Panc1 (cell line): ENCODE results near the gene TMEM52. TPM values are rescaled to one million over a fixed set of nuclear protein-coding genes. Genes with fewer than 3 reads are reported as not detected.

Source experiments
- ATAC-seq: fragments of 200-7000 bp; cut with Tn5 transposase; 2 replicates; pipeline ENCODE4 v1.9.1; 2020; ENCODE audit warnings: mild to moderate bottlenecking, moderate library complexity
- BruUV-seq: library from RNA; stranded (reverse); fragments of 400-500 nt; replicated peaks from 2 replicates; lab custom pipeline; 2021; lab: Mats Ljungman, UMichigan
- CTCF ChIA-PET: fragments of 300-600 bp; sonication (Branson Sonifier 250); formaldehyde crosslinking; loops from one replicate; lab custom pipeline; 2022; ENCODE audit warnings: antibody characterized with exemption; lab: Charles Lee
- POLR2A ChIA-PET: fragments of 300-600 bp; sonication (Branson Sonifier 250); formaldehyde crosslinking; loops from one replicate; lab custom pipeline; 2022; ENCODE audit warnings: antibody characterized with exemption; lab: Charles Lee
- DNase-seq: peaks from one replicate; pipeline ENCODE4 v3.0.0-alpha.2; 2010; ENCODE audit warnings: low read depth, low spot score
- H3K27ac ChIP-seq: 2 replicates; pipeline ENCODE4 v1.5.1; 2011; ENCODE audit warnings: mild to moderate bottlenecking, low read length, inconsistent platforms
- H3K27me3 ChIP-seq: fragments of 200-500 bp; sonication (Bioruptor generic); 2 replicates; pipeline ENCODE4 v1.6.0; 2014; ENCODE audit warnings: low read length, inconsistent platforms; ENCODE audit not compliant: control insufficient read depth, insufficient read depth
- H3K36me3 ChIP-seq: fragments of 200-500 bp; sonication (Bioruptor generic); 2 replicates; pipeline ENCODE4 v1.5.1; 2014; ENCODE audit warnings: inconsistent platforms, mild to moderate bottlenecking, low read length, moderate library complexity; ENCODE audit not compliant: control insufficient read depth, insufficient read depth
- H3K4me1 ChIP-seq: 2 replicates; pipeline ENCODE4 v1.5.1; 2011; ENCODE audit warnings: inconsistent platforms, mild to moderate bottlenecking, low read length, moderate library complexity; ENCODE audit not compliant: control insufficient read depth, insufficient read depth
- H3K4me3 ChIP-seq, 2 experiments: 2 replicates each; pipeline ENCODE4 v1.5.1; 2011 to 2012; ENCODE audit warnings: low read depth in 2 of 2, low read length in 2 of 2, mild to moderate bottlenecking in 2 of 2, inconsistent platforms in 1 of 2, moderate library complexity in 1 of 2
- H3K9me3 ChIP-seq: fragments of 200-500 bp; sonication (Bioruptor generic); 2 replicates; pipeline ENCODE4 v1.5.1; 2014; ENCODE audit warnings: low read depth, mild to moderate bottlenecking, inconsistent platforms, low read length, moderate library complexity; ENCODE audit not compliant: control insufficient read depth, insufficient read depth
- POLR2AphosphoS5 ChIP-seq: IDR thresholded peaks from 2 replicates; pipeline ENCODE4 v1.6.1; 2012; ENCODE audit warnings: mild to moderate bottlenecking, low read depth, low read length, moderate library complexity
- SIN3A ChIP-seq: IDR thresholded peaks from 2 replicates; pipeline ENCODE4 v1.6.1; 2012; ENCODE audit warnings: low read depth, mild to moderate bottlenecking, low read length, moderate library complexity, borderline replicate concordance; ENCODE audit not compliant: insufficient read depth
- TCF7L2 ChIP-seq: IDR thresholded peaks from 2 replicates; pipeline ENCODE4 v1.6.1; 2011; ENCODE audit warnings: mild to moderate bottlenecking, low read depth, low read length, inconsistent platforms
- in situ Hi-C: cut with HindIII; loops from 2 replicates; pipeline ENCODE4 v1.10.0; 2016; ENCODE audit warnings: low sequenced_read_pairs, low pct_unique_long_range_greater_than_20kb
- intact Hi-C: fragments of 100-400 bp; cut with micrococcal nuclease; formaldehyde crosslinking; loops from one replicate; pipeline ENCODE4 v1.10.0; 2022; ENCODE audit not compliant: unreplicated experiment
- total RNA-seq: library from RNA; stranded (reverse); gene quantifications from one replicate; pipeline ENCODE4 v1.2.1, GENCODE V29; 2021; ENCODE audit not compliant: unreplicated experiment
- TF ChIP-seq, protein P1 (sequence below), 2 experiments: IDR thresholded peaks; 2 replicates each; pipeline ENCODE4 v1.6.1; 2011 to 2012; ENCODE audit warnings: low read depth in 2 of 2, control low read depth in 1 of 2, low read length in 1 of 2, mild to moderate bottlenecking in 1 of 2, moderate library complexity in 1 of 2; ENCODE audit not compliant: insufficient read depth in 1 of 2
- TF ChIP-seq, protein P2 (sequence below): fragments of 450-650 bp; IDR thresholded peaks from 2 replicates; pipeline ENCODE4 v1.5.1; 2017; ENCODE audit warnings: mild to moderate bottlenecking

Gene TMEM52
- total RNA-seq, 1 experiment from 2014 or later: 2.5 TPM

- no peak for TF ChIP-seq SIN3A
- TF ChIP-seq, protein P1, sequence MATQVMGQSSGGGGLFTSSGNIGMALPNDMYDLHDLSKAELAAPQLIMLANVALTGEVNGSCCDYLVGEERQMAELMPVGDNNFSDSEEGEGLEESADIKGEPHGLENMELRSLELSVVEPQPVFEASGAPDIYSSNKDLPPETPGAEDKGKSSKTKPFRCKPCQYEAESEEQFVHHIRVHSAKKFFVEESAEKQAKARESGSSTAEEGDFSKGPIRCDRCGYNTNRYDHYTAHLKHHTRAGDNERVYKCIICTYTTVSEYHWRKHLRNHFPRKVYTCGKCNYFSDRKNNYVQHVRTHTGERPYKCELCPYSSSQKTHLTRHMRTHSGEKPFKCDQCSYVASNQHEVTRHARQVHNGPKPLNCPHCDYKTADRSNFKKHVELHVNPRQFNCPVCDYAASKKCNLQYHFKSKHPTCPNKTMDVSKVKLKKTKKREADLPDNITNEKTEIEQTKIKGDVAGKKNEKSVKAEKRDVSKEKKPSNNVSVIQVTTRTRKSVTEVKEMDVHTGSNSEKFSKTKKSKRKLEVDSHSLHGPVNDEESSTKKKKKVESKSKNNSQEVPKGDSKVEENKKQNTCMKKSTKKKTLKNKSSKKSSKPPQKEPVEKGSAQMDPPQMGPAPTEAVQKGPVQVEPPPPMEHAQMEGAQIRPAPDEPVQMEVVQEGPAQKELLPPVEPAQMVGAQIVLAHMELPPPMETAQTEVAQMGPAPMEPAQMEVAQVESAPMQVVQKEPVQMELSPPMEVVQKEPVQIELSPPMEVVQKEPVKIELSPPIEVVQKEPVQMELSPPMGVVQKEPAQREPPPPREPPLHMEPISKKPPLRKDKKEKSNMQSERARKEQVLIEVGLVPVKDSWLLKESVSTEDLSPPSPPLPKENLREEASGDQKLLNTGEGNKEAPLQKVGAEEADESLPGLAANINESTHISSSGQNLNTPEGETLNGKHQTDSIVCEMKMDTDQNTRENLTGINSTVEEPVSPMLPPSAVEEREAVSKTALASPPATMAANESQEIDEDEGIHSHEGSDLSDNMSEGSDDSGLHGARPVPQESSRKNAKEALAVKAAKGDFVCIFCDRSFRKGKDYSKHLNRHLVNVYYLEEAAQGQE (IDR thresholded peaks at IDR 0.05; ENCODE audit: insufficient read depth in 1 of 2, low read depth in 2 of 2, low read length in 1 of 2): no peak
- TF ChIP-seq, protein P2, sequence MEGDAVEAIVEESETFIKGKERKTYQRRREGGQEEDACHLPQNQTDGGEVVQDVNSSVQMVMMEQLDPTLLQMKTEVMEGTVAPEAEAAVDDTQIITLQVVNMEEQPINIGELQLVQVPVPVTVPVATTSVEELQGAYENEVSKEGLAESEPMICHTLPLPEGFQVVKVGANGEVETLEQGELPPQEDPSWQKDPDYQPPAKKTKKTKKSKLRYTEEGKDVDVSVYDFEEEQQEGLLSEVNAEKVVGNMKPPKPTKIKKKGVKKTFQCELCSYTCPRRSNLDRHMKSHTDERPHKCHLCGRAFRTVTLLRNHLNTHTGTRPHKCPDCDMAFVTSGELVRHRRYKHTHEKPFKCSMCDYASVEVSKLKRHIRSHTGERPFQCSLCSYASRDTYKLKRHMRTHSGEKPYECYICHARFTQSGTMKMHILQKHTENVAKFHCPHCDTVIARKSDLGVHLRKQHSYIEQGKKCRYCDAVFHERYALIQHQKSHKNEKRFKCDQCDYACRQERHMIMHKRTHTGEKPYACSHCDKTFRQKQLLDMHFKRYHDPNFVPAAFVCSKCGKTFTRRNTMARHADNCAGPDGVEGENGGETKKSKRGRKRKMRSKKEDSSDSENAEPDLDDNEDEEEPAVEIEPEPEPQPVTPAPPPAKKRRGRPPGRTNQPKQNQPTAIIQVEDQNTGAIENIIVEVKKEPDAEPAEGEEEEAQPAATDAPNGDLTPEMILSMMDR: no peak
- no peak for TF ChIP-seq TCF7L2
- ATAC-seq (no peak), DNase-seq (no peak)
- H3K4me1 ChIP-seq: peaks cover 25% of the 10 kb centered on the region
- H3K36me3 ChIP-seq: no peaks in the 10 kb centered on the region; the same call in 1 of the 2 replicates
- H3K4me3 ChIP-seq: no peak overlapping the region
- no peaks in the 10 kb centered on the region for H3K27me3 ChIP-seq
- H3K27ac ChIP-seq: no peak overlapping the region
- no TSS peak for BruUV-seq
- ChIA-PET CTCF (no interaction called here), POLR2A (no interaction called here)
- in situ Hi-C loops: no loop called here
- no peaks in the 10 kb centered on the region for H3K9me3 ChIP-seq
- intact Hi-C loops: no loop called here
Measured at GRCh38 chr1:1910651-1911331, 8.3 kb downstream of the TMEM52 start.

GRCh38 chr1:1910033-1910465, 9.0 kb downstream of the TMEM52 start:
- TF ChIP-seq, protein P1 (IDR thresholded peaks at IDR 0.05; ENCODE audit: insufficient read depth in 1 of 2, low read depth in 2 of 2, low read length in 1 of 2): no peak
- TF ChIP-seq, protein P2: no peak
- TF ChIP-seq TCF7L2 (no peak), SIN3A (no peak), POLR2AphosphoS5 (no peak)
- in situ Hi-C loops (no loop called here), intact Hi-C loops (no loop called here)
- H3K4me1 ChIP-seq: peaks cover 25% of the 10 kb centered on the region
- no peaks in the 10 kb centered on the region for H3K9me3 ChIP-seq
- DNase-seq (no peak), ATAC-seq (no peak)
- no TSS peak for BruUV-seq
- H3K4me3 ChIP-seq: peak overlapping the region; percentile 51 to 71
- no peaks in the 10 kb centered on the region for H3K27me3 ChIP-seq
- CTCF ChIA-PET: interaction anchor here (0.7 kb wide), 1 partner anchor 12 kb away, joined by 5 read pairs; no protein-coding TSS in a partner anchor
- POLR2A ChIA-PET: interaction anchor here (0.7 kb wide), 1 partner anchor 324 kb away, joined by 3 read pairs; no protein-coding TSS in a partner anchor
- peak overlapping the region; percentile 52 for H3K27ac ChIP-seq
- no peaks in the 10 kb centered on the region; the same call in 1 of the 2 replicates for H3K36me3 ChIP-seq
